Activated naive CD8-positive, alpha-beta T cell treated with anti-CD3 and anti-CD28 coated beads, Interleukin-2, amount 10 ng/mL, durations not matched to agents 7 days and 5 days (primary cell): ENCODE results near the gene UROC1. TPM values are rescaled to one million over a fixed set of nuclear protein-coding genes. Genes with fewer than 3 reads are reported as not detected.

Source experiments
- ATAC-seq: fragments of 150-1000 bp; cut with Tn5 transposase; one replicate; pipeline ENCODE4 v1.10.0; 2021; ENCODE audit warnings: low read depth, moderate library complexity
- POLR2A ChIA-PET: fragments of 350-600 bp; sonication (Branson Sonifier 250); formaldehyde crosslinking; loops from one replicate; lab custom pipeline; 2021; ENCODE audit warnings: antibody characterized with exemption; lab: Charles Lee
- DNase-seq: peaks from one replicate; pipeline ENCODE4 v3.0.0; 2021
- H3K27ac Mint-ChIP-seq: one replicate; pipeline ENCODE4 v1.8.0; 2022; ENCODE audit warnings: mild to moderate bottlenecking, mixed read lengths
- H3K27me3 Mint-ChIP-seq: one replicate; pipeline ENCODE4 v1.8.0; 2022; ENCODE audit warnings: mild to moderate bottlenecking, moderate library complexity, mixed read lengths
- H3K36me3 Mint-ChIP-seq: one replicate; pipeline ENCODE4 v1.8.0; 2021; ENCODE audit warnings: mild to moderate bottlenecking, mixed read lengths
- H3K4me1 Mint-ChIP-seq: one replicate; pipeline ENCODE4 v1.8.0; 2021; ENCODE audit warnings: mixed read lengths
- H3K4me3 Mint-ChIP-seq: one replicate; pipeline ENCODE4 v1.8.0; 2022; ENCODE audit warnings: mild to moderate bottlenecking, moderate library complexity, mixed read lengths
- H3K9me3 Mint-ChIP-seq: one replicate; pipeline ENCODE4 v1.8.0; 2021; ENCODE audit warnings: mixed read lengths
- total RNA-seq, 2 experiments: library from RNA; stranded (reverse); gene quantifications; one replicate each; pipeline ENCODE4 v1.2.3, GENCODE V29; 2021

UROC1 gene
- total RNA-seq, 2 experiments from 2014 or later = not detected

- Mint-ChIP-seq H3K4me3 (no peak overlapping the region), H3K27me3 (peaks cover 2% of the 10 kb centered on the region), H3K9me3 (no peaks in the 10 kb centered on the region), H3K36me3 (no peaks in the 10 kb centered on the region), H3K27ac (no peak overlapping the region), H3K4me1 (no peaks in the 10 kb centered on the region)
- no peak for ATAC-seq
- DNase-seq = peak; percentile 14
- POLR2A ChIA-PET = no interaction called here
Measured at GRCh38 chr3:126512026-126512425, 5.5 kb downstream of the UROC1 start.

- ATAC-seq (no peak), DNase-seq (peak; percentile 23)
- Mint-ChIP-seq H3K9me3 (no peaks in the 10 kb centered on the region), H3K27me3 (peaks cover 2% of the 10 kb centered on the region), H3K4me3 (no peak overlapping the region), H3K36me3 (no peaks in the 10 kb centered on the region), H3K27ac (no peak overlapping the region), H3K4me1 (no peaks in the 10 kb centered on the region)
- POLR2A ChIA-PET = no interaction called here
Measured at GRCh38 chr3:126511291-126511690, 6.3 kb downstream of the UROC1 start.

GRCh38 chr3:126510308-126510910 lies 7.2 kb downstream of the UROC1 start:
- Mint-ChIP-seq H3K4me1 (no peaks in the 10 kb centered on the region), H3K27me3 (peaks cover 2% of the 10 kb centered on the region), H3K4me3 (no peak overlapping the region), H3K27ac (no peak overlapping the region), H3K9me3 (no peaks in the 10 kb centered on the region), H3K36me3 (no peaks in the 10 kb centered on the region)
- no peak for ATAC-seq
- DNase-seq = peak; percentile 22
- POLR2A ChIA-PET = no interaction called here

- Mint-ChIP-seq H3K4me3 (no peak overlapping the region), H3K27me3 (peaks cover 4% of the 10 kb centered on the region), H3K9me3 (no peaks in the 10 kb centered on the region), H3K4me1 (no peaks in the 10 kb centered on the region), H3K36me3 (no peaks in the 10 kb centered on the region), H3K27ac (no peak overlapping the region)
- no peak for DNase-seq
- ATAC-seq = no peak
- POLR2A ChIA-PET = no interaction called here
Measured at GRCh38 chr3:126509597-126510307, 7.8 kb downstream of the UROC1 start.

- no peaks in the 10 kb centered on the region for H3K9me3 Mint-ChIP-seq
Measured at GRCh38 chr3:126508564-126508964, 9.0 kb downstream of the UROC1 start.

GRCh38 chr3:126507886-126508285 lies 9.7 kb downstream of the UROC1 start:
- no peak overlapping the region for H3K4me3 Mint-ChIP-seq
- no peak for DNase-seq
- ATAC-seq = no peak
- H3K36me3 Mint-ChIP-seq = no peaks in the 10 kb centered on the region
- POLR2A ChIA-PET = no interaction called here
- no peak overlapping the region for H3K27ac Mint-ChIP-seq
- H3K27me3 Mint-ChIP-seq = peaks cover 6% of the 10 kb centered on the region
- H3K4me1 Mint-ChIP-seq = no peaks in the 10 kb centered on the region
- H3K9me3 Mint-ChIP-seq = no peaks in the 10 kb centered on the region

More at GRCh38 chr3:126508564-126508964, 9.0 kb downstream of the UROC1 start:
- H3K36me3 Mint-ChIP-seq = no peaks in the 10 kb centered on the region
- no peak overlapping the region for H3K27ac Mint-ChIP-seq
- no peaks in the 10 kb centered on the region for H3K4me1 Mint-ChIP-seq
- ATAC-seq (no peak), DNase-seq (no peak)
- peaks cover 6% of the 10 kb centered on the region for H3K27me3 Mint-ChIP-seq
- H3K4me3 Mint-ChIP-seq = no peak overlapping the region
- POLR2A ChIA-PET = no interaction called here

GRCh38 chr3:126503701-126504100 lies 13.9 kb downstream of the UROC1 start:
- H3K36me3 Mint-ChIP-seq = no peaks in the 10 kb centered on the region

GRCh38 chr3:126502656-126503055 lies 14.9 kb downstream of the UROC1 start:
- Mint-ChIP-seq H3K4me1 (peaks cover 3% of the 10 kb centered on the region), H3K27ac (no peak overlapping the region), H3K36me3 (no peaks in the 10 kb centered on the region), H3K9me3 (no peaks in the 10 kb centered on the region), H3K27me3 (peaks cover 4% of the 10 kb centered on the region), H3K4me3 (no peak overlapping the region)
- DNase-seq (no peak), ATAC-seq (no peak)
- POLR2A ChIA-PET = no interaction called here

More at GRCh38 chr3:126503701-126504100, 13.9 kb downstream of the UROC1 start:
- POLR2A ChIA-PET = no interaction called here
- Mint-ChIP-seq H3K27me3 (peaks cover 4% of the 10 kb centered on the region), H3K9me3 (no peaks in the 10 kb centered on the region), H3K27ac (no peak overlapping the region), H3K4me1 (peaks cover 2% of the 10 kb centered on the region), H3K4me3 (no peak overlapping the region)
- no peak for DNase-seq
- no peak for ATAC-seq

- DNase-seq (no peak), ATAC-seq (no peak)
- POLR2A ChIA-PET = no interaction called here
- H3K27me3 Mint-ChIP-seq = peaks cover 4% of the 10 kb centered on the region
- no peaks in the 10 kb centered on the region for H3K36me3 Mint-ChIP-seq
- H3K4me3 Mint-ChIP-seq = no peak overlapping the region
- H3K4me1 Mint-ChIP-seq = peaks cover 7% of the 10 kb centered on the region
- H3K9me3 Mint-ChIP-seq = no peaks in the 10 kb centered on the region
- H3K27ac Mint-ChIP-seq = no peak overlapping the region
Measured at GRCh38 chr3:126501736-126502135, 15.8 kb downstream of the UROC1 start.

GRCh38 chr3:126501054-126501453 lies 16.5 kb downstream of the UROC1 start:
- H3K9me3 Mint-ChIP-seq = no peaks in the 10 kb centered on the region
- H3K4me1 Mint-ChIP-seq = peaks cover 7% of the 10 kb centered on the region
- POLR2A ChIA-PET = no interaction called here
- no peak overlapping the region for H3K4me3 Mint-ChIP-seq
- H3K27me3 Mint-ChIP-seq = peaks cover 4% of the 10 kb centered on the region
- DNase-seq (no peak), ATAC-seq (no peak)
- no peak overlapping the region for H3K27ac Mint-ChIP-seq
- H3K36me3 Mint-ChIP-seq = no peaks in the 10 kb centered on the region

GRCh38 chr3:126500016-126500415 lies 17.6 kb downstream of the UROC1 start:
- no peaks in the 10 kb centered on the region for H3K9me3 Mint-ChIP-seq
- POLR2A ChIA-PET = no interaction called here
- H3K27me3 Mint-ChIP-seq = peaks cover 2% of the 10 kb centered on the region
- no peak overlapping the region for H3K27ac Mint-ChIP-seq
- DNase-seq (no peak), ATAC-seq (no peak)
- no peak overlapping the region for H3K4me3 Mint-ChIP-seq
- H3K4me1 Mint-ChIP-seq = peaks cover 7% of the 10 kb centered on the region
- no peaks in the 10 kb centered on the region for H3K36me3 Mint-ChIP-seq

- no peak for DNase-seq
- H3K27me3 Mint-ChIP-seq = peaks cover 2% of the 10 kb centered on the region
- H3K27ac Mint-ChIP-seq = no peak overlapping the region
- POLR2A ChIA-PET = no interaction called here
- peaks cover 8% of the 10 kb centered on the region for H3K4me1 Mint-ChIP-seq
- ATAC-seq = no peak
- H3K36me3 Mint-ChIP-seq = no peaks in the 10 kb centered on the region
- H3K4me3 Mint-ChIP-seq = no peak overlapping the region
- H3K9me3 Mint-ChIP-seq = no peaks in the 10 kb centered on the region
Measured at GRCh38 chr3:126499401-126499800, 18.2 kb downstream of the UROC1 start.

- H3K4me3 Mint-ChIP-seq = no peak overlapping the region
- POLR2A ChIA-PET = no interaction called here
- no peaks in the 10 kb centered on the region for H3K36me3 Mint-ChIP-seq
- ATAC-seq (peak; percentile 48), DNase-seq (no peak)
- H3K27me3 Mint-ChIP-seq = no peaks in the 10 kb centered on the region
- H3K4me1 Mint-ChIP-seq = peaks cover 11% of the 10 kb centered on the region
- peak overlapping the region; percentile 88 for H3K27ac Mint-ChIP-seq
- no peaks in the 10 kb centered on the region for H3K9me3 Mint-ChIP-seq
Measured at GRCh38 chr3:126498929-126499328, 18.6 kb downstream of the UROC1 start.

GRCh38 chr3:126498461-126498860 lies 19.1 kb downstream of the UROC1 start:
- H3K4me3 Mint-ChIP-seq = no peak overlapping the region
- DNase-seq = no peak
- POLR2A ChIA-PET = no interaction called here
- ATAC-seq = no peak
- H3K4me1 Mint-ChIP-seq = peaks cover 12% of the 10 kb centered on the region
- no peaks in the 10 kb centered on the region for H3K36me3 Mint-ChIP-seq
- no peaks in the 10 kb centered on the region for H3K27me3 Mint-ChIP-seq
- H3K9me3 Mint-ChIP-seq = no peaks in the 10 kb centered on the region
- peak overlapping the region; percentile 88 for H3K27ac Mint-ChIP-seq
